ENCODE measurements around the gene INTS11.

The INTS11 gene

DNA sequence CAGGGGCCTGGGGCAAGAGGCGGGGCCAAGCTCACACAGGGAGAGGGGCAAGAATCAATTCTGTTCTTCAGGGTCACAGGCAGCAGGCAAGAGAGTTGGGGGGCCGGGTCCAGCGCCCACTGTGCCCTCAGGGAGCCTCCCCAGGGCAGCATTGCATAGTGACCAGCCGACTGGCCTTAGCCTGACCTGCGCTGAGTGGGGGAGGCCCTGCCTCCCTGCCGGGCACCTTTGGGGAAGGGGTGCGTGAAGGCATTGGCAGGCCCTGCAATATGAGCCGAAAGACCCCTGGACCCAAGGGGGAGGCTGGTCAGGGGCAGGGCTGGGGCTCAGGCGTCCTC is 32.0 kb downstream of the INTS11 start:
- POLR2A ChIA-PET: no interaction called here

GRCh38 chr1:1291548-1292441 is 32.7 kb downstream of the INTS11 start:
- CTCF ChIA-PET: interaction anchor here (0.6 to 6.6 kb wide), 26 partner anchors 8 to 316 kb away, joined by 3 to 87 read pairs (median 4); partner anchors contain the start of gene SCNN1D
- POLR2A ChIA-PET: no interaction called here
- peak; percentile 81 for DNase-seq (ENCODE audit: extremely low spot score)
- peak; percentile 81 for TF ChIP-seq CTCF (IDR thresholded peaks at IDR 0.05; ENCODE audit: control extremely low read depth, extremely low read depth, low read depth, missing control alignments)

More for the DNA sequence above, 32.0 kb downstream of the INTS11 start:
- no peak for DNase-seq (ENCODE audit: extremely low spot score)
- no peak for TF ChIP-seq CTCF (IDR thresholded peaks at IDR 0.05; ENCODE audit: control extremely low read depth, extremely low read depth, low read depth, missing control alignments)
- CTCF ChIA-PET: interaction anchor here (0.6 to 6.6 kb wide), 21 partner anchors 8 to 308 kb away, joined by 3 to 87 read pairs (median 5); partner anchors contain the start of gene SCNN1D

GRCh38 chr1:1291023-1291528 is 33.4 kb downstream of the INTS11 start:
- no peak for DNase-seq (ENCODE audit: extremely low spot score)
- no peak for TF ChIP-seq CTCF (IDR thresholded peaks at IDR 0.05; ENCODE audit: control extremely low read depth, extremely low read depth, low read depth, missing control alignments)
- CTCF ChIA-PET: interaction anchor here (0.7 to 6.6 kb wide), 25 partner anchors 9 to 317 kb away, joined by 3 to 87 read pairs (median 4); partner anchors contain the start of genes PERM1 and TNFRSF18
- POLR2A ChIA-PET: no interaction called here

- peak; percentile 78 for DNase-seq (ENCODE audit: extremely low spot score)
- CTCF ChIA-PET: interaction anchor here (0.8 to 6.6 kb wide), 7 partner anchors 10 to 309 kb away, joined by 3 to 87 read pairs (median 4); partner anchors contain the start of genes PERM1 and TNFRSF18
- TF ChIP-seq CTCF (IDR thresholded peaks at IDR 0.05; ENCODE audit: control extremely low read depth, extremely low read depth, low read depth, missing control alignments): peak; percentile 57
- POLR2A ChIA-PET: no interaction called here
Observed at GRCh38 chr1:1290238-1290731, 34.2 kb downstream of the INTS11 start.

DNA sequence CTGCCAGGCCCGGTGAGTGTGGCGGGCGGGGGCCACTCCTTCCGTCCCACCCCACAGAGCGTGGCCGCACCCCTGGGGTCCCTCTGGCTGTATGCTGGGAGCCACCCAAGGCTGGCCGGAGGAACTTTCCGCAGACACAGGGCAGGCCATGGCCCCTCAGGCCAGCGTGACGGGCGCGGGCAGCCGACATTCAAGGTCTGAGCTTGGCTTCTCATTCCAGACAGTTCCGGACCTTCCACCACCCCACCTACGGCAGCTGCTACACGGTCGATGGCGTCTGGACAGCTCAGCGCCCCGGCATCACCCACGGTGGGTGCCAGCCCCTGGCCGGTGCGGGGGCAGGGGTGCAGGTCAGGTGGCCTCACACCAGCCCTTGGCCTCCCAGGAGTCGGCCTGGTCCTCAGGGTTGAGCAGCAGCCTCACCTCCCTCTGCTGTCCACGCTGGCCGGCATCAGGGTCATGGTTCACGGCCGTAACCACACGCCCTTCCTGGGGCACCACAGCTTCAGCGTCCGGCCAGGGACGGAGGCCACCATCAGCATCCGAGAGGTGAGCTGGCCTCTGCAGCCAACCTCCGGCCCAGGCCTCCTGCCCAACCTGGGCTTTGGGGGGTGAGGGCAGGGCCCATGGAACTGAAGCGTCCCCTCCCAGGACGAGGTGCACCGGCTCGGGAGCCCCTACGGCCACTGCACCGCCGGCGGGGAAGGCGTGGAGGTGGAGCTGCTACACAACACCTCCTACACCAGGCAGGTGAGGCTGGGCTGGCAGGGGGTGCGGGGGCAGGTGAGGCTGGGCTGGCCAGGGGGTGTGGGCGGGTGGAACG is 37.0 kb downstream of the INTS11 start:
- POLR2A ChIA-PET: interaction anchor here (0.5 kb wide), 1 partner anchor 598 kb away, joined by 5 read pairs; no protein-coding TSS in a partner anchor
- no peak for TF ChIP-seq CTCF (IDR thresholded peaks at IDR 0.05; ENCODE audit: control extremely low read depth, extremely low read depth, low read depth, missing control alignments)
- no peak for DNase-seq (ENCODE audit: extremely low spot score)
- CTCF ChIA-PET: interaction anchor here (1.1 to 1.9 kb wide), 3 partner anchors 11 to 293 kb away, joined by 3 to 5 read pairs (median 3); no protein-coding TSS in a partner anchor
